Stimulated activated naive CD4-positive, alpha-beta T cell (primary cell): ENCODE results near the gene ELMO1.

Experiments used
- DNase-seq, 6 experiments: peaks; one replicate each; lab custom pipeline; 2025; lab: John Stamatoyannopoulos, UW

ELMO1 gene

GRCh38 chr7:37467002-37467401 is 18.3 kb upstream of the ELMO1 start:
- DNase-seq: no peak

- no peak for DNase-seq
Measured at GRCh38 chr7:37462138-37462537, 13.5 kb upstream of the ELMO1 start.

GRCh38 chr7:37455081-37455480 is 6.4 kb upstream of the ELMO1 start:
- DNase-seq: no peak

GRCh38 chr7:37452346-37452745 is 3.7 kb upstream of the ELMO1 start:
- no peak for DNase-seq

GRCh38 chr7:37450035-37450434 is 1.4 kb upstream of the ELMO1 start:
- DNase-seq: no peak

- no peak for DNase-seq
Measured at GRCh38 chr7:37449621-37450020, 957 bp upstream of the ELMO1 start.

- peak in 3 of 6 experiments; percentile 32 to 59 (median 39) for DNase-seq
Measured at GRCh38 chr7:37448011-37448635, 541 bp downstream of the ELMO1 start.

- DNase-seq: no peak
Measured at GRCh38 chr7:37446371-37446770, 2.3 kb downstream of the ELMO1 start.

- no peak for DNase-seq
Measured at GRCh38 chr7:37445790-37446189, 2.9 kb downstream of the ELMO1 start.

GRCh38 chr7:37445064-37445723 is 3.5 kb downstream of the ELMO1 start:
- DNase-seq: peak in 3 of 6 experiments; percentile 5 to 13 (median 8)

- DNase-seq: no peak
Measured at GRCh38 chr7:37443627-37444026, 5.0 kb downstream of the ELMO1 start.

GRCh38 chr7:37442268-37442667 is 6.4 kb downstream of the ELMO1 start:
- no peak for DNase-seq

GRCh38 chr7:37441816-37442215 is 6.8 kb downstream of the ELMO1 start:
- no peak for DNase-seq

- DNase-seq: no peak
Measured at GRCh38 chr7:37441386-37441760, 7.3 kb downstream of the ELMO1 start.

GRCh38 chr7:37440738-37441385 is 7.8 kb downstream of the ELMO1 start:
- peak in 5 of 6 experiments; percentile 4 to 59 (median 29) for DNase-seq

- no peak for DNase-seq
Measured at GRCh38 chr7:37439653-37440026, 9.0 kb downstream of the ELMO1 start.

- DNase-seq: no peak
Measured at GRCh38 chr7:37438906-37439652, 9.6 kb downstream of the ELMO1 start.

GRCh38 chr7:37435156-37435855 is 13.4 kb downstream of the ELMO1 start:
- no peak for DNase-seq

GRCh38 chr7:37434529-37434928 is 14.1 kb downstream of the ELMO1 start:
- no peak for DNase-seq

- no peak for DNase-seq
Measured at GRCh38 chr7:37433166-37433565, 15.5 kb downstream of the ELMO1 start.

- peak in 2 of 6 experiments; percentile 26 to 30 for DNase-seq
Measured at GRCh38 chr7:37432281-37432920, 16.3 kb downstream of the ELMO1 start.

- no peak for DNase-seq
Measured at GRCh38 chr7:37431413-37431812, 17.3 kb downstream of the ELMO1 start.
